HG03558 (cell line): ENCODE data around the gene ARHGAP45.
"Not testable (repeated sequence)": the region's sequence is repeated elsewhere in the genome, so short reads cannot be mapped to it uniquely, and the experiment has no call there.

Experiments
- ATAC-seq: cut with Tn5 transposase; IDR thresholded peaks from one replicate; pipeline ENCODE4 v1.9.1; 2021; ENCODE audit warnings: moderate number of reproducible peaks; ENCODE audit not compliant: unreplicated experiment; ENCODE audit errors: extremely low read depth

ARHGAP45 gene

GRCh38 chr19:1111641-1112267, 44.8 kb downstream of the ARHGAP45 start:
- ATAC-seq = no peak

GRCh38 chr19:1112268-1113029, 45.5 kb downstream of the ARHGAP45 start:
- ATAC-seq = no peak

GRCh38 chr19:1113030-1113985, 46.3 kb downstream of the ARHGAP45 start:
- ATAC-seq = no peak

- no peak for ATAC-seq
Measured at GRCh38 chr19:1113986-1114483, 47.1 kb downstream of the ARHGAP45 start.

- ATAC-seq = not testable (repeated sequence)
Measured at GRCh38 chr19:1114728-1115127, 47.8 kb downstream of the ARHGAP45 start.

GRCh38 chr19:1115646-1116420, 48.9 kb downstream of the ARHGAP45 start:
- ATAC-seq = no peak

GRCh38 chr19:1116726-1117581, 50.0 kb downstream of the ARHGAP45 start:
- no peak for ATAC-seq

- no peak for ATAC-seq
Measured at GRCh38 chr19:1117654-1118053, 50.7 kb downstream of the ARHGAP45 start.

GRCh38 chr19:1118999-1119398, 52.0 kb downstream of the ARHGAP45 start:
- ATAC-seq = no peak

- no peak for ATAC-seq
Measured at GRCh38 chr19:1119475-1120217, 52.7 kb downstream of the ARHGAP45 start.

GRCh38 chr19:1121395-1121794, 54.4 kb downstream of the ARHGAP45 start:
- no peak for ATAC-seq

- ATAC-seq = no peak
Measured at GRCh38 chr19:1122021-1122971, 55.3 kb downstream of the ARHGAP45 start.

GRCh38 chr19:1122972-1123363, 56.0 kb downstream of the ARHGAP45 start:
- ATAC-seq = no peak

- no peak for ATAC-seq
Measured at GRCh38 chr19:1123381-1123780, 56.4 kb downstream of the ARHGAP45 start.

- ATAC-seq = no peak
Measured at GRCh38 chr19:1123885-1124677, 57.1 kb downstream of the ARHGAP45 start.
